ENCODE results near the gene MTHFD2L.

DNA sequence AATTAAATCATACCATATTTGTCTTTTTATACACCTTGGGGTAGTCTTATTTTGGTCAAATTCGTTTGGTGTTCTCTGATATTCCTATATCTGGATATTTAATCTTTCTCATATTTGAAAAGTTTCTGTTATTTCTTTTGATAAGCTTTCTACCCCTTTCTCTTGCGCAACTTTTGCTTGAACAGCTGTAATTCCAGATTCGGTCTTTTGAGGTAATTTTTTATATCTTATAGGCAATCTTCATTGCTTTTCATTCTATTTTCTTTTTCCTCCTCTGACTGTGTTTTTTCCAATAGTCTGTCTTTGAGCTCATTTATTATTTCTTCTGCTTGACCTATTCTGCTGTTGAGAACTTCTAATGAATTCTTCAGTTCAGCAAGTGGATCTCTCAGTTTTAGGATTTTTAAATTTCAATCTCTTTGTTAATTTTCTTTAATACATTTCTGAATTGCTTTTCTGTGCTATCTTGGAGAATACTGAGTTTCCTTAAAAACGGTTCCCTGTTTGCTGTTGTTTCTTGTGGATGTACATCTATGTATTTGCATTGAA, 11.3 kb upstream of the MTHFD2L start:
- TF ChIP-seq POLR2AphosphoS5 (IDR thresholded peaks at IDR 0.05; ENCODE audit: low read depth, low read length) (no peak), POLR2A (IDR thresholded peaks at IDR 0.05; ENCODE audit: low read depth, low read length) (no peak)

All from GM12892 (cell line).